T-helper 1 cell treated with Interleukin-12 subunit alpha and Interleukin-12 subunit beta and Interleukin-4 antibody, amounts not matched to agents 30 ng/mL and 1 ng/mL, for 36 hours (primary cell): ENCODE data around the gene CNTNAP5. TPM values are rescaled to one million over a fixed set of nuclear protein-coding genes. Genes with fewer than 3 reads are reported as not detected.

Experiments
- intact Hi-C: fragments of 100-400 bp; cut with micrococcal nuclease; formaldehyde crosslinking; loops from one replicate; pipeline ENCODE4 v1.15.1; 2024
- total RNA-seq: library from RNA; stranded (reverse); gene quantifications from 2 replicates; pipeline ENCODE4 v1.2.3, GENCODE V29; 2022

Gene CNTNAP5
- total RNA-seq, 1 donor from 2014 or later: not detected

DNA sequence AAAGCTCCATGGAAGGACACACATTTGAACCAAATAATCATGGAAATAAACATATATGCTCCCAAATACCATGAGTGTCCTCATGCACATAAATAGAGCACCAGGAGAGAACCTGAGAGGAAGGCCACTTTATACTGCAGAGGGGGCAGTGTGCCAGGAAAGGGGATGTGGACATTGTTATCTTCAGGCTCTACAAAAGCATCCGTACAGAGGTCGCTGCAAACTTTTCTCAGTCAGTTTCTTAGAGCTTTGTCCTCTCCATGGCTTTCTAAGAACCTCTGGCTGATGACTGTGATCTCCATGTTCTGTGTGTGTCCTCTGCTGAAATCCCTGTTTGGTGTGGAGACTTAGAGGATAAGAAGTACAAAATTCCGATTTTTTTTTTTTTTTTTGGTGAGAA lies 515.7 kb downstream of the CNTNAP5 start:
- intact Hi-C loops: no loop called here

DNA sequence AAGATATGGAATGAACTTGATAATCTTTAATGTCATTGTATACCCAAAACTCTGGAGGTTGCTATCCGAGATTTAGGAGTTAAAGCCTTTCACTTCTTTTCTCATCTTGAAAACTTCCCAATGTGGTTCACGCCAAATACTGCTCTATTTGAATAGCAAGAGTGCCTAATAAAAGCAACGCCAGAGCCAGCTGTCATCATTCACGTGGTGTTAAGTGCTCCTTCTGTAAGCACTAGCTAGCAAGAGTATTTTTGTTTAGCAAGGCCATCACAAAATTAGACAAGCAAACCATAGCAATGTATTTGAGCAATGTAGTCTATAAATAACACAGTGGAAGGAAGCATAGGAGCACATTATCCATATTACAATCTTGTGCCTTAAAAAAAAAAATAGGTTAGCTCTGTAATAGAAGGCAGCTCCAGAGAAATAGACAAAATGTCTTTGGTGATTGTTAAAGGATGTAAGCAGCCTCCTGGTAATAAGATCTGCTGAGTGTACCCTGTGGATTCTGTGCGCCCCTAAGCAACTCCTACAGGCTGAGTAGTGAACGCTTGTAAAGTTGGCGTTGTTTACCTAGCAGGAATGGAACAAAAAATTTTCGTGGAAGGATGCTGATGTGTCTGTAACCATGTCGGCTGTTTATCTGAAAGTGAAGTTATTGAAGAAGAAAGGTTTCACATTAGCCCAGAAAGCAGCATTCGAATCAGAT lies 518.0 kb downstream of the CNTNAP5 start:
- intact Hi-C loops: no loop called here

- intact Hi-C loops: no loop called here
Observed at GRCh38 chr2:124547700-124548099, 522.6 kb downstream of the CNTNAP5 start.

DNA sequence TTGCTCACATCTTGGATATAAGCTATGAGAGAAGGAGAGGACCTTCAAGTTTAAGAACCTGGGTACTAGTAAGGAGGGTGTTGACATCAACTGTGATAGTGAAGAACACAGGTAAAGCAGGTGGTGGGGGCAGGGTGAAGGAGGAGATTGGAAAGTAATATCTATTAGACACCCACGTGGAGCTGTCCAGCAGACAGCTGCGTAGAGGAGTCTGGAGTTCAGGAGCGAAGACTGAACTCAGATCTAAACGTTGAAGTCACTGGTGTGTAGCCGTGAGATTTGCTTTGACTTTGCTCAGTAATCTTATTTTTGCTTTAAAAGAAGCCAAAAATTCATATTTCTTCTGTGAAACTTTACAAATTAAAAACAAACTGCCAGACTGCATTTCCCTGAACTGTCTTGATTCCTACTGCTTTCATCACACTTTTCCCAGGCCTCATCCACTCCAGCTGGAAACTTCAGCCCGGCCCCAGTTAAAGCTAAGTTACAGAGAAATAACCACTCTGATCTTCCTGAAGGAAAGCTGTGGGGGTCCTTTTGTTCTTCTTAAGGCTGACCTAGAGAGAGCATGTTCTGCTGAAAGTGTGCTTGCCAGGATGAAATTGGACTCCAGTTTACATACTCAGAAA lies 533.3 kb downstream of the CNTNAP5 start:
- intact Hi-C loops: no loop called here

DNA sequence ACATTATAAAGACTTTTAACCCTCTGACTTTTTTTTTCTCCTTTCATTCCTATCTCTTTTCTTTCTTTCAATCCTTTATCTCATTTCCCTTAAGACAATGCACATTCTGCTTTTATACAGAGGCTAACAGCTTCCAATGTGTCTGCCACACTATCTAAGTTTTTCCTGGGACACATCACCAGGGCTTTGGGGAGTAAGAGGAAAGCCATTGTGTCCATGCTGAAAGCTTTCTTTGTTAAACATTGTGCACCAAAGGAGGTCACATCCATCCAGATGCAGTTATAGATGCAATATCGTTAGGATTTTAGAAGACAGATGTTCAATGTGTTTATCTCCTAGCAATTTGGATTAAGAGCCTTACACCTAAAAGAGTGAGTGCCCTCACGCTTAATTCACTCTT lies 534.1 kb downstream of the CNTNAP5 start:
- intact Hi-C loops: no loop called here

DNA sequence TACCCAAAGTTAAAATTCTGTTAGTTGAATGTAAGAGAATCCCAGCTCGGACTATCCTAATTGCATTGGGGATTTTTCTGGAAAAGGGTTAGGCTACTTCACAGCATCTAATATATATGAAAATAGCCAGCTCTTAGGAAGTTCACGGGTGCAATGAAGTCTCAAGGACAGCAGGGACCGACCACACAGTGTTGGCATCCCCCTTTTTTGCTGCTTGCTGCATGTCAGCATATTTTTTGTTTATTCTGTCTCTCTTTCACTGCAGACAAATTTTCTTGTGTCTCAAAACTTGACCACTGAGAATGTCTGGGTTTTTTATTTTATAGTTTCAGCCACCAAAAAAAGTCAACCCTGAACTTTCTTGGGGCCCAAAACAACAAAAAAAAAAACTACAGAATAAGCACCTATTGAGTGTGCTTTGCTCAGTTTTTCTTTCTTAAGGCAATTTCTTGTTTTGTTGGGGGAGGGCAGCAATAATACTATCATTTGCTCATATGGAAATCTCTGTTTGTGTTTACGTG lies 535.6 kb downstream of the CNTNAP5 start:
- intact Hi-C loops: no loop called here

DNA sequence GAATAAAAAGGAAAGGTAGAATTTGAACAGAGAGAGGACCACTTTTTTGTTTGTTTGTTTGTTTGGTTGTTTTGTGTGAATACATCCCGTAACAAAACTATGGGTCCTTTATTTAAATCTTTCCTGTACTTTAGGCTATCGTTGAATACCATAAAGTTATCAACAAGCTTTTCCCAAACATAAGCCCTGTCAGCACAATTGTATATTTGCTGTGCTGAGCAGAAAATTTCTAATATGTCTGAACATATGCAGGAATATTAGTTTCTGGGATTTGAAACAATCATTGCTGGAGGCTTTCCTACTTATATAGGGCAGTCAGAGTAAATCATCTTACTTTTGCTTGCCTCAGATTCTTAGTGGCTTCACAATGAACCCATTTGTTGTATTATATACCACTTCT lies 536.4 kb downstream of the CNTNAP5 start:
- intact Hi-C loops: no loop called here

DNA sequence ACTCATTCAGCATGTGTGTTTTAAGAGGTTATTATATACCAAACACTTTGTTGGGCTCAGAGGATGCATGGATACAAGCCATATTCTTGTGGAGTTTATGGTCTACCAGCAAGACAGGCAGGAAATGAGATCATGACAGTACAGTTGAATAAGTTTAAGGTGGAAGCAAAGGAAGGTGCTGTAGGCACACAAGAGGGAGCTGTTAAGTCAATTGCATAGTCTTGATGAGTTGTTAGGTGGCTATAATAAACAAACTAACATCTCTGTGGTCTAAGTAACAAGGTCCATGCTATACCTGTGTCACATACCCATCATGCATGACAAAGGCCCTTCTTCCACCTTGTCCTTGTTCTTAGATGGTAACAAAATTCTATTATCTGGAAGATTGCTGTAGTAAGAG lies 538.3 kb downstream of the CNTNAP5 start:
- intact Hi-C loops: no loop called here

DNA sequence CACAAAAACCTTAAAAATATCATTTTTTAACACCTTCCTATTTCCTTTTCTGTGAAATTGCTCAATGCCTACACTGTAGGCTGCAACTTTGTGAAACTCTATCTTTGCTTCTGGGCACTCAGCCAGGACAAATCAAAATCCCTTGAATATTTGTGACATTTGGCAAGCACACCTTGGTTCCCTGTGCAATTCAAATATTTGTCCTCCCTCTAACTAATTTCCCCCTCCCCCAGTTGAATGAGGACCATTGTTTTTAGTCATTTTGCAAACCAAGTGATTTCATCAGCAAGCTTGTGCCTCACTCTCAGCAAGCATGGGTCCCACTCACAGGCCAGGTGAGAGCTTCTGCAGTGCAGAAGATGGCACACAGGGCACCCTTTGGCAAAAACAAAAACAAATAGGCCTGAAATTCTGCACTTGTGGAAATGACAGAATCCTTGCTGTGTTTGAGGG lies 541.5 kb downstream of the CNTNAP5 start:
- intact Hi-C loops: no loop called here

DNA sequence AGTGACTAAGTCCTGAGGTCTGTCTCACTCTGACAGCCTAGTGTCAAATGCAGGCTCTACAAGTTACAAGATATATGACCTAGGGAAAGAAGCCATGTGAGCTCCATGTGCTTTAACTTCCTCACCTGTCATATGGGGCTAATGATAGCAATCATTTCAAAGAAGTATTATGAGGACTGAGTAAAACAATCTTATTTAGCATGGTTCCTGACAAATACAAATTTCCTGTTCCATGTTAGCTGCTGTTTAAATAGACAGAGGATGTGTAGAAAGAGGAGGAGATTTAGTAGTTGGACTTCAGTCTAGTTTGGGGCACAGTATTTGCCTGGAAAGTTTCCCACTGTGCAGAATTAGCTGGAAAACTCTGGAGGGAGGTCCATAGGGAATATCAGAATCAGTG lies 545.8 kb downstream of the CNTNAP5 start:
- intact Hi-C loops: no loop called here

DNA sequence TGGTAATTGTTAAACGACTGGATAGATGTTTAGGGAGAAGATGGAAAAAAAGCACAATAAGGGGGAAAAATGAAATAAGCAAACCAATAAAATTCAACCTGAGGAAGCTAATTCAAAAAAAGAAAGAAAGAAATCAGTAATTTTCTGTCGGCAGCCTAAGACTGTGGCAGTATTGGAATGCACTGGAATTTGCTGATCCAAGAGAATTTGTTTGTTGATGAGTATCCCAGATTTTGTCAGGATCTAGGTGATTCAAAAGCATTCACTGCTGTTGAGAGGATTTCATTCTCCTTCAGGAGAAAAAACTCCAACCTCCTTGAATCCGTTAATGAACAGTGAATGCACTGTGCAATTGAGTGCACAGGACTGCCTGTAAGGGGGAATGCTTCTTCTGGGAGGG lies 546.7 kb downstream of the CNTNAP5 start:
- intact Hi-C loops: no loop called here

- intact Hi-C loops: no loop called here
Observed at GRCh38 chr2:124572934-124573634, 548.0 kb downstream of the CNTNAP5 start.

DNA sequence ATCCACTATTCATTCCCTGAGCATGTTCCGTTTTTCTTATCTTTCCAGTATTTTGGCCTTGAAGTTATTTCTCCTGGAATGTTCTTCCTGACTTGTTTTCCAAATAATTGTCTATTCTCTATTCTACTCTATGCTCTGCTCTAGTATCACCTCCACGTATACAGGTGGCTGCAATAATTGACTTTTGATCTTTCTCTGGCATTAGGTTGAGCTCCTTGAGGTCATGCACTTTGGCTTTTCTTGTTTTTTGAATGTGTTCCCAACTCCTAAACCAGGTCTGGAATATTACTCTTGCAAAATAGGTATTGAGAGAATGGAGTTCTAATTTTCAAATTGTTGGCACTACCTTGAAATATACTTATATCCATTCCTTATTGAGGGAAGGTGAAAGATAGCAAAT lies 550.4 kb downstream of the CNTNAP5 start:
- intact Hi-C loops: no loop called here

DNA sequence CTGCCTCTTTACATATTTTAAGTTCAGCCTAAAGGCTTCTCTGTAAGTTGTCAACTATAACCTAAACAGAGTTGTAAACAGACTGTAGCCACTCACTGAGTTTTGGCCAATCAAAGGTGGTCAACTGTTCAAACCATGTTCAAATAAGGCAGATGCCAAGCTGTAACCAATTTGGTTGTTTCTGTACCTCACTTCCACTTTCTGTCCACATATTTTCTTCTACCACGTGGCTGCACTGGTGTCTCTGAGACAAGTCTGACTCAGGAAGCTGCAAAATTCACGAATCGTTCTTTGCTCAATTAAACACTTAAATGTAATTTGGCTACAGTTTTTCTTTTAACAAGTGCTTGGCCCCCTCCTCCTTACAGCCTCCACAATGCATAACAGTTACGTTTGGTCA lies 555.2 kb downstream of the CNTNAP5 start:
- intact Hi-C loops: no loop called here

- intact Hi-C loops: no loop called here
Observed at GRCh38 chr2:124582387-124582786, 557.3 kb downstream of the CNTNAP5 start.

DNA sequence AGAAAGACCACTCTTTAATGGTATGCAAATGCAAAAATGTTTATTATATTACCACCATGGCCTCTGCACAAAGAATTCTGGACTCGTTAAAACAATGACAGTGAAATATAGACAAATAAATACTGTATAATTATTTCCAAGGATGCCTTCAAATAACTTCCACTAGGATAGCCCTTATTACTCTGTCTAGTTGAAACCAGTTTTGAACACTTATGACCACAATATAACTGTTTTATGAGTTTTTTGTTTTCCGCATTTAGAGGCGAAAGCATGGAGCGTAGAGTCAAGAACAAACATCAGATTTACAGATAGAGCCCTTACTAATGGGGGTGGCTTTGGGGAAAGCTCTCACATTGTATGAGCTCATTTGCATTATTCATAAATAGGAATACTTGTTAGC lies 559.5 kb downstream of the CNTNAP5 start:
- intact Hi-C loops: no loop called here

GRCh38 chr2:124585277-124585676 lies 560.2 kb downstream of the CNTNAP5 start:
- intact Hi-C loops: no loop called here

DNA sequence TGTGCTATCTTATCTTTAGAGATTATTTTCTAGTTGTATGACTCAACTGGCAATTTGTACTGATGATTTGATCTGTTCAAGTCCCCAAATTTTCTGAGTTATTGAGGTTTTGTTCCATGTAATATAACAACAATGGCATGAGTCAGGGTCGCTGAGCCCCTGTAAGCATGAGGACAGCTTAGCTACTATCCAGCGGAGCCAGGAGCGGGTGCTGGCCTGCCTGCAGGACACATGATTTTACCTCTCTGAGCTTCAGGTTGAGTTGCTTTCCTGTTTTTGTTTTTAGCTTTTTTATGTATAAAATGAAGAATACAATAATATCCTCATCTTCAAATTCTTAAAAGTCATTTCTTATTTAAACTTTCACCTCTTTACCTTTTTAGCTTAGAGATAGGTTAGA lies 561.1 kb downstream of the CNTNAP5 start:
- intact Hi-C loops: no loop called here

GRCh38 chr2:124586835-124587234 lies 561.7 kb downstream of the CNTNAP5 start:
- intact Hi-C loops: no loop called here

GRCh38 chr2:124589971-124590370 lies 564.9 kb downstream of the CNTNAP5 start:
- intact Hi-C loops: no loop called here

DNA sequence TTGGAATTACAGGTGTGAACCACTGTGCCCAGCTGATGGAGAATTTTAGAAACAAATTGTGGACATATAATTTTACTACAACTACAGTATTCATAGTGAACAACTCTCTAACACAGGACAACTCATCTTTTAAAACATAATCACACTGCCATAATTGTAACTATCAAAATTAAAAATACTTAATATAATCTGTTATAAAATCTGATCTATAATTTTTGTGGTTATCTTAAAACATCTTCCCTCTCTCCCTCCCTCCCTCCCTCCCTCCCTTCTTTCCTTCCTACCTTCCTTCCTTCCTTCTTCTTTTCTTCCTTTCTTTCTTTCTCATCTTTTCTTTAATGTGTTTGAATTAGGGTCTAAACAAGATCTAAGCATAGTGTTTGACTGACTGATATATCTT lies 577.7 kb downstream of the CNTNAP5 start:
- intact Hi-C loops: no loop called here

- intact Hi-C loops: no loop called here
Observed at GRCh38 chr2:124604940-124605339, 579.9 kb downstream of the CNTNAP5 start.
